Measurements from ENCODE around the gene TMEM236. TPM values are rescaled to one million over a fixed set of nuclear protein-coding genes. Genes with fewer than 3 reads are reported as not detected.

TMEM236 gene
- total and polyA plus RNA-seq, 2 donors (not counting 3 experiments of a cell fraction or from before 2014, with no cell fraction given): 0.24 to 0.29 TPM

DNA sequence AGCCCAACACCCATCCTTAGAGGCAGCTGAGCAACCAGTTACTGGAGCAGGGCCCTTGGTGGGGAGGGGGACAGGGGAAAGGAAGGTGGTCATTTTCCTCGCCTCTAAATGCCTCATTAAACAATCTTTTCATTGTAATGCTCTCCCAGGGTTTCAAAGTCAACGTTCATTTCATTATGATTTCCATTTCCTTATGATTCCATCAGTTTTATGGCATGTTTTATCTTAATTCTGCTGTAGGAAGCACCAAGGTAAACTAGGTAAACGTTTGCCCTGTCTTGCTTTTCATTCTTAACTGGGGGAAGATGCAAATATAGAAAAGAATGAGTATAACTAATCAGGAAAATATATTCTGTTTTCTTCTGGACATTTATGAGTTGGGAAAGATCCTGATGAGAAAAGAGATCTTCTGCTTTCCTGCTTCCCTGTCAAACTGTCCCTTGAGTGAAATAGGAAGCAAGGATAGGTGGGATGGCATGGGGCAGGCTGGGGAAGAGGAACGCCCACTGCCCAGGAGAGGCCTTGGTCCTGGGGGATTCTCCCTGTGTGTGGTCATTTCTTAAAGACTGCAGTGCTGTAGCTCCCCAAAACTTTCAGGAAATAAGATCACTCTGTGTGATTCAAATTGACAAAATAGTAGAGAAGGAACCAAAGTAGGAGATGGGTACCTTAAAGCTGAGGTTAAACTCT lies 20.5 kb upstream of the TMEM236 start:
- BruUV-seq (replicated peaks): no TSS peak
- intact Hi-C loops (cut with micrococcal nuclease) (no loop called here), dilution Hi-C loops (cut with MboI; ENCODE audit: extremely low pct_ligation_motif_present, low sequenced_read_pairs) (no loop called here)
- Histone ChIP-seq H3K4me2 (ENCODE audit: insufficient read depth, low read length) (no peak overlapping the region), H3K36me3 (ENCODE audit: control insufficient read depth in 2 of 2, extremely low read depth in 1 of 2, insufficient read depth in 2 of 2, low read length in 2 of 2) (no peaks in the 10 kb centered on the region), H3K27ac (ENCODE audit: insufficient read depth, low read depth, low read length) (no peak overlapping the region), H3K4me1 (ENCODE audit: control insufficient read depth, extremely low read depth, insufficient read depth, low read length) (peaks cover 9% of the 10 kb centered on the region), H2AFZ (ENCODE audit: low read depth, low read length) (no peak overlapping the region), H3K79me2 (ENCODE audit: control insufficient read depth, insufficient read depth, low read length) (no peaks in the 10 kb centered on the region), H3K4me3 (replicated peaks in 1 of 3; ENCODE audit: insufficient read depth in 1 of 3, low read depth in 1 of 3, low read length in 3 of 3) (no peak overlapping the region), H3K9me1 (replicated peaks; ENCODE audit: control insufficient read depth, extremely low read depth, insufficient read depth, low read length) (no peaks in the 10 kb centered on the region), H4K20me1 (replicated peaks; ENCODE audit: control insufficient read depth, extremely low read depth, insufficient read depth, low read length) (no peaks in the 10 kb centered on the region), H3K9me3 (replicated peaks; ENCODE audit: control insufficient read depth, insufficient read depth, low read length) (no peaks in the 10 kb centered on the region), H3K27me3 (ENCODE audit: control insufficient read depth in 2 of 2, insufficient read depth in 2 of 2, low read length in 2 of 2) (no peaks in the 10 kb centered on the region), H3K9ac (replicated peaks; ENCODE audit: extremely low read depth, insufficient read depth, low read length) (no peak overlapping the region)
- FAIRE-seq (no peak), DNase-seq (ENCODE audit: low read depth, low spot score) (no peak)
- TF ChIP-seq, protein P1, sequence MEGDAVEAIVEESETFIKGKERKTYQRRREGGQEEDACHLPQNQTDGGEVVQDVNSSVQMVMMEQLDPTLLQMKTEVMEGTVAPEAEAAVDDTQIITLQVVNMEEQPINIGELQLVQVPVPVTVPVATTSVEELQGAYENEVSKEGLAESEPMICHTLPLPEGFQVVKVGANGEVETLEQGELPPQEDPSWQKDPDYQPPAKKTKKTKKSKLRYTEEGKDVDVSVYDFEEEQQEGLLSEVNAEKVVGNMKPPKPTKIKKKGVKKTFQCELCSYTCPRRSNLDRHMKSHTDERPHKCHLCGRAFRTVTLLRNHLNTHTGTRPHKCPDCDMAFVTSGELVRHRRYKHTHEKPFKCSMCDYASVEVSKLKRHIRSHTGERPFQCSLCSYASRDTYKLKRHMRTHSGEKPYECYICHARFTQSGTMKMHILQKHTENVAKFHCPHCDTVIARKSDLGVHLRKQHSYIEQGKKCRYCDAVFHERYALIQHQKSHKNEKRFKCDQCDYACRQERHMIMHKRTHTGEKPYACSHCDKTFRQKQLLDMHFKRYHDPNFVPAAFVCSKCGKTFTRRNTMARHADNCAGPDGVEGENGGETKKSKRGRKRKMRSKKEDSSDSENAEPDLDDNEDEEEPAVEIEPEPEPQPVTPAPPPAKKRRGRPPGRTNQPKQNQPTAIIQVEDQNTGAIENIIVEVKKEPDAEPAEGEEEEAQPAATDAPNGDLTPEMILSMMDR (IDR thresholded peaks at IDR 0.05; ENCODE audit: extremely low read depth in 1 of 2, insufficient read depth in 1 of 2, low read depth in 1 of 2, low read length in 2 of 2): no peak
- TF ChIP-seq, protein P2, sequence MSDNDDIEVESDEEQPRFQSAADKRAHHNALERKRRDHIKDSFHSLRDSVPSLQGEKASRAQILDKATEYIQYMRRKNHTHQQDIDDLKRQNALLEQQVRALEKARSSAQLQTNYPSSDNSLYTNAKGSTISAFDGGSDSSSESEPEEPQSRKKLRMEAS (IDR thresholded peaks at IDR 0.05; ENCODE audit: insufficient read depth, insufficient read length): no peak
- TF ChIP-seq EZH2 (IDR thresholded peaks at IDR 0.05; ENCODE audit: borderline replicate concordance, low read depth, low read length, severe bottlenecking) (no peak), JUN (IDR thresholded peaks at IDR 0.05; ENCODE audit: borderline replicate concordance, insufficient read depth, insufficient read length, low read depth) (no peak), FOS (IDR thresholded peaks at IDR 0.05; ENCODE audit: borderline replicate concordance, insufficient read depth, low read length) (no peak), POLR2AphosphoS5 (IDR thresholded peaks at IDR 0.05; ENCODE audit: insufficient read depth, low read depth, low read length) (no peak), GATA2 (IDR thresholded peaks at IDR 0.05; ENCODE audit: insufficient read depth, insufficient read length, low read depth, low read length) (no peak)
- ChIA-PET POLR2A (interaction anchor here (0.6 kb wide), 1 partner anchor 461 kb away, joined by 3 read pairs; no protein-coding TSS in a partner anchor), CTCF (interaction anchor here (0.7 kb wide), 1 partner anchor 1179 kb away, joined by 3 read pairs; no protein-coding TSS in a partner anchor)
